Neural progenitor cell (in vitro differentiated cells): ENCODE data around the gene NOS1AP. TPM values are rescaled to one million over a fixed set of nuclear protein-coding genes. Genes with fewer than 3 reads are reported as not detected.

Experiments used
- DNase-seq: peaks from one replicate; pipeline ENCODE4 v3.0.0-alpha.2; 2016; ENCODE audit warnings: low spot score
- H2AFZ ChIP-seq: fragments of 200-600 bp; sonication (generic); replicated peaks from 2 replicates; pipeline ENCODE4 v1.6.1; 2016; ENCODE audit warnings: antibody characterized with exemption
- H3F3A ChIP-seq: fragments of 200-600 bp; sonication (generic); 2 replicates; pipeline ENCODE4 v1.6.1; 2016; ENCODE audit warnings: antibody characterized with exemption, low read depth
- H3K27ac ChIP-seq: fragments of 200-600 bp; sonication (generic); 2 replicates; pipeline ENCODE4 v1.5.1; 2016; ENCODE audit warnings: mild to moderate bottlenecking
- H3K27me3 ChIP-seq: fragments of 200-600 bp; sonication (generic); 2 replicates; pipeline ENCODE4 v1.6.1; 2016; ENCODE audit warnings: mild to moderate bottlenecking, moderate library complexity
- H3K36me3 ChIP-seq: fragments of 200-600 bp; sonication (generic); 2 replicates; pipeline ENCODE4 v1.5.1; 2016
- H3K4me1 ChIP-seq: fragments of 200-600 bp; sonication (generic); 2 replicates; pipeline ENCODE4 v1.6.1; 2016; ENCODE audit warnings: mixed run types
- H3K4me2 ChIP-seq: fragments of 200-600 bp; sonication (generic); 2 replicates; pipeline ENCODE4 v1.6.1; 2016
- H3K4me3 ChIP-seq: fragments of 200-600 bp; sonication (generic); 2 replicates; pipeline ENCODE4 v1.5.1; 2016
- H3K79me2 ChIP-seq: fragments of 200-600 bp; sonication (generic); 2 replicates; pipeline ENCODE4 v1.6.1; 2016; ENCODE audit warnings: low read depth
- H3K9ac ChIP-seq: fragments of 200-600 bp; sonication (generic); 2 replicates; pipeline ENCODE4 v1.6.1; 2016
- H3K9me3 ChIP-seq: fragments of 200-600 bp; sonication (generic); 2 replicates; pipeline ENCODE4 v1.5.1; 2016; ENCODE audit warnings: low read depth
- H4K20me1 ChIP-seq: fragments of 200-600 bp; sonication (generic); 2 replicates; pipeline ENCODE4 v1.6.1; 2016; ENCODE audit warnings: low read depth
- H3K27ac Mint-ChIP-seq: 3 replicates; pipeline ENCODE4 v1.8.0; 2021; ENCODE audit warnings: mixed read lengths
- H3K27me3 Mint-ChIP-seq: 2 replicates; pipeline ENCODE4 v1.8.0; 2022; ENCODE audit warnings: low read depth, mild to moderate bottlenecking, inconsistent platforms, moderate library complexity, mixed read lengths; ENCODE audit not compliant: insufficient read depth
- H3K36me3 Mint-ChIP-seq: 3 replicates; pipeline ENCODE4 v1.8.0; 2021; ENCODE audit warnings: mixed read lengths
- H3K4me1 Mint-ChIP-seq: 3 replicates; pipeline ENCODE4 v1.8.0; 2021; ENCODE audit warnings: mixed read lengths
- H3K4me3 Mint-ChIP-seq: 3 replicates; pipeline ENCODE4 v1.8.0; 2021; ENCODE audit warnings: mild to moderate bottlenecking, moderate library complexity, mixed read lengths
- H3K9me3 Mint-ChIP-seq: 3 replicates; pipeline ENCODE4 v1.8.0; 2020; ENCODE audit warnings: mixed read lengths
- CTCF ChIP-seq: fragments of 200-600 bp; sonication (generic); IDR thresholded peaks from 2 replicates; pipeline ENCODE4 v1.5.1; 2017; ENCODE audit warnings: antibody characterized with exemption, mild to moderate bottlenecking
- EZH2 ChIP-seq: fragments of 200-600 bp; sonication (generic); IDR thresholded peaks from 2 replicates; pipeline ENCODE4 v1.6.1; 2017; ENCODE audit warnings: antibody characterized with exemption, mild to moderate bottlenecking, moderate library complexity
- EZH2phosphoT487 ChIP-seq: fragments of 200-600 bp; sonication (generic); IDR thresholded peaks from 2 replicates; pipeline ENCODE4 v1.6.1; 2017; ENCODE audit warnings: antibody characterized with exemption
- total RNA-seq: library from RNA; depleted of rRNA; stranded (reverse); fragments of >200 nt; gene quantifications from 2 replicates; pipeline ENCODE4 v1.2.3, GENCODE V29; 2015; ENCODE audit warnings: low replicate concordance

NOS1AP gene
- total RNA-seq, 1 donor from 2014 or later: 2.4 TPM

GRCh38 chr1:162138112-162138511 lies 68.6 kb downstream of the NOS1AP start:
- H4K20me1 ChIP-seq: peaks cover 11% of the 10 kb centered on the region

GRCh38 chr1:162138599-162139181 lies 69.2 kb downstream of the NOS1AP start:
- H3K27ac ChIP-seq: no peak overlapping the region
- peaks cover 18% of the 10 kb centered on the region for H3K36me3 Mint-ChIP-seq

More at GRCh38 chr1:162138112-162138511, 68.6 kb downstream of the NOS1AP start:
- H3K27me3 ChIP-seq: no peaks in the 10 kb centered on the region
- TF ChIP-seq CTCF (no peak), EZH2 (no peak), EZH2phosphoT487 (no peak)
- peaks cover 31% of the 10 kb centered on the region for H3K4me1 Mint-ChIP-seq
- peaks cover 3% of the 10 kb centered on the region for H3F3A ChIP-seq
- DNase-seq: no peak
- H3K4me3 Mint-ChIP-seq: no peak overlapping the region
- peaks cover 57% of the 10 kb centered on the region for H3K79me2 ChIP-seq
- no peak overlapping the region for H3K27ac ChIP-seq
- no peak overlapping the region for H2AFZ ChIP-seq
- H3K36me3 ChIP-seq: no peaks in the 10 kb centered on the region
- peaks cover 27% of the 10 kb centered on the region for H3K4me1 ChIP-seq
- no peak overlapping the region for H3K4me3 ChIP-seq
- no peak overlapping the region for H3K4me2 ChIP-seq
- no peaks in the 10 kb centered on the region for H3K9me3 ChIP-seq
- no peaks in the 10 kb centered on the region for H3K27me3 Mint-ChIP-seq
- peaks cover 17% of the 10 kb centered on the region for H3K36me3 Mint-ChIP-seq
- no peak overlapping the region for H3K9ac ChIP-seq
- H3K27ac Mint-ChIP-seq: no peak overlapping the region
- H3K9me3 Mint-ChIP-seq: peaks cover 8% of the 10 kb centered on the region

GRCh38 chr1:162139211-162139610 lies 69.7 kb downstream of the NOS1AP start:
- H3K36me3 Mint-ChIP-seq: peaks cover 18% of the 10 kb centered on the region
- no peaks in the 10 kb centered on the region for H3K36me3 ChIP-seq
- H3F3A ChIP-seq: peaks cover 14% of the 10 kb centered on the region
- TF ChIP-seq EZH2 (no peak), CTCF (no peak), EZH2phosphoT487 (no peak)
- no peaks in the 10 kb centered on the region for H3K27me3 ChIP-seq
- H4K20me1 ChIP-seq: peaks cover 11% of the 10 kb centered on the region
- H3K9ac ChIP-seq: no peak overlapping the region
- no peak for DNase-seq
- no peak overlapping the region for H3K4me3 Mint-ChIP-seq
- peaks cover 66% of the 10 kb centered on the region for H3K79me2 ChIP-seq
- peak overlapping the region; percentile 50 for H3K27ac Mint-ChIP-seq
- H3K4me2 ChIP-seq: peak overlapping the region; percentile 38
- no peak overlapping the region for H3K4me3 ChIP-seq
- H3K4me1 Mint-ChIP-seq: peaks cover 31% of the 10 kb centered on the region
- no peak overlapping the region for H2AFZ ChIP-seq
- H3K9me3 ChIP-seq: no peaks in the 10 kb centered on the region
- H3K27ac ChIP-seq: no peak overlapping the region
- no peaks in the 10 kb centered on the region for H3K27me3 Mint-ChIP-seq
- H3K4me1 ChIP-seq: peaks cover 38% of the 10 kb centered on the region
- H3K9me3 Mint-ChIP-seq: peaks cover 8% of the 10 kb centered on the region

More at GRCh38 chr1:162138599-162139181, 69.2 kb downstream of the NOS1AP start:
- H3K4me3 Mint-ChIP-seq: no peak overlapping the region
- Histone ChIP-seq H3K4me1 (peaks cover 33% of the 10 kb centered on the region), H3K9ac (no peak overlapping the region), H4K20me1 (peaks cover 11% of the 10 kb centered on the region), H3K9me3 (no peaks in the 10 kb centered on the region), H2AFZ (no peak overlapping the region), H3K36me3 (no peaks in the 10 kb centered on the region), H3K79me2 (peaks cover 63% of the 10 kb centered on the region), H3K4me3 (no peak overlapping the region), H3K27me3 (no peaks in the 10 kb centered on the region), H3K4me2 (peak overlapping the region; percentile 38), H3F3A (peaks cover 9% of the 10 kb centered on the region)
- no peak for DNase-seq
- H3K27ac Mint-ChIP-seq: no peak overlapping the region
- H3K9me3 Mint-ChIP-seq: peaks cover 8% of the 10 kb centered on the region
- peaks cover 31% of the 10 kb centered on the region for H3K4me1 Mint-ChIP-seq
- TF ChIP-seq CTCF (no peak), EZH2 (no peak), EZH2phosphoT487 (no peak)
- no peaks in the 10 kb centered on the region for H3K27me3 Mint-ChIP-seq
